GM12801 (cell line): Measurements from ENCODE around the gene CACNA1A.

Source experiments
- CTCF ChIP-seq: IDR thresholded peaks from one replicate; pipeline ENCODE4 v1.5.1; 2011; ENCODE audit warnings: control low read depth; ENCODE audit not compliant: insufficient read length; ENCODE audit errors: extremely low read depth

The CACNA1A gene

GRCh38 chr19:13210339-13210775 is 295.9 kb downstream of the CACNA1A start:
- no peak for TF ChIP-seq CTCF

DNA sequence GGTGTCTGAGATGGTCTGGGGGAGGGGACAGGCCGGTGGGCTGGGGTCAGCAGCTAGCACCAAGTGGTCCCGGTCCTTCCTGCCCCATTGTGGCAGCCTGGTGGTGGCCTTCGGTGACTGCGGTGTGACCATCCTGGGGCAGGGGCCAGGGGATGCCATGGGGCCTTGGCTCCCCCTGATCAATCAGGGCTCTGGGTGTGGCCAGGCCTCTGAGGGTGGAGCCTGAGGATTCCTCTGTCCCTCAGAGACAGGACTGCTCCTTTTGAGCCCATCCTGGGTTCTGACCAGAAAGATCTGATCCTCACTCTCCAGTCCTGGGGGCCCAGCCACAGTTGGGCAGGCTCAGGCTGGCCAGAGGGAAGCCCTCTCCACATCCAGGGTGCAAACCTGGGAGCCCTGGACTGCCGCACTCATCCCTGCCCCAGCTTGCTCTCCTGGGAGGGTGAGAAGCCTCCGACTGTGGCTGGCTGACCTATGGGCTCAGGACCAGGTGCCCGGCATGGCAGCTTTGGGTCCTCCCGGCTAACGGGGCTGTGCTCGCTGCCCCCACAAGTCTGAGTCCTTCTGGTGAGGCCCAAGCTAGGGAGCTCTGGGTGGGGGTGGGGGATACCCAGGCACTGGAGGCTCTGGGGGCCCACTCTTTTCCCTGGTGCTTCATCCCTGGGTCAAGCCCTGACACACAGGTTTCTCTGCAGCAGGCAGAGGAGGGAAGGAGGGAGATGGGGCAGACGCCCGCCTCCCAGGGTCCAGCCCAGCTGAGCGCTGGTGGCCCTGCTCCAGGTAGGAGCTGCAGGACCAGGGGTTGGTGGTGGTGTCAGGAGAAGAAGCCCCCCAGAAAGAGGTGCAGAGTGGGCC is 296.6 kb downstream of the CACNA1A start:
- no peak for TF ChIP-seq CTCF

- TF ChIP-seq CTCF = no peak
Observed at GRCh38 chr19:13208672-13209483, 297.4 kb downstream of the CACNA1A start.

- TF ChIP-seq CTCF = no peak
Observed at GRCh38 chr19:13207846-13208671, 298.2 kb downstream of the CACNA1A start.

DNA sequence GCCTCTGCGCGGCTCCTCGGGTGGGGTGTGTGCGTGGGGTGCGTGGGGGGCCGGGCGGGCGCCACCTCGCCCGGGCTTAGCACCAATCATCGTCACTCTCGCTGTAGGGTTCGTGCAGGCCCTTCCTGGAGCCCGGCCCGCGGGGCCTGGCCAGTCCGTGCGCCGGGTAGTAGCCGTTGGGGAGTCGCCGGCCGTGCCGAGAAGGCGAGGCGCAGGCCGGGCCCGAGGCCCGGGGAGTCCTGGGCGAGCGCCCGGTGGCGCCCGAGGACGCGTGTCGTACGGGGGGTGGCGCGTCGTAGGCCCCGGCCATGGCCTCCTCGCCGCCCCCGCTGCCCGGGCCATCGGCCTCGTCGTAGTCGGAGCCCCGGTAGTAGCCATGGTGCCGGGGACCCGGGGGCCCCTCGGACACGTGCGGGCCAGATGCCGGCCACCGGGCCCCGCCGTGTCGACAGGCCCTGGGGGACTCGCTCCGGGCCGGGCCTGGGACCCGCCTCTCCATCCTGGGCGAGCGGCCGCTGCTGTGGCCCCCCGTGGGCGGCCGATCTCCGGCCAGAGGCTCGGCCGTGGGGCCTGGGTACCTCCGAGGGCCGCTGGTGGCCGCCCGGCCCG is 298.9 kb downstream of the CACNA1A start:
- TF ChIP-seq CTCF = no peak

- TF ChIP-seq CTCF = no peak
Observed at GRCh38 chr19:13206587-13206986, 299.7 kb downstream of the CACNA1A start.
